Measurements from ENCODE around the gene AIG1.

Gene AIG1

GRCh38 chr6:143169440-143169839 lies 108.8 kb downstream of the AIG1 start:
- TF ChIP-seq CTCF (IDR thresholded peaks at IDR 0.05; ENCODE audit: low read depth, low read length, missing control alignments): no peak
- no peak for DNase-seq (ENCODE audit: extremely low read depth, low read depth)
- no peak overlapping the region for H3K4me3 ChIP-seq (replicated peaks; ENCODE audit: low read depth, low read length)

DNA sequence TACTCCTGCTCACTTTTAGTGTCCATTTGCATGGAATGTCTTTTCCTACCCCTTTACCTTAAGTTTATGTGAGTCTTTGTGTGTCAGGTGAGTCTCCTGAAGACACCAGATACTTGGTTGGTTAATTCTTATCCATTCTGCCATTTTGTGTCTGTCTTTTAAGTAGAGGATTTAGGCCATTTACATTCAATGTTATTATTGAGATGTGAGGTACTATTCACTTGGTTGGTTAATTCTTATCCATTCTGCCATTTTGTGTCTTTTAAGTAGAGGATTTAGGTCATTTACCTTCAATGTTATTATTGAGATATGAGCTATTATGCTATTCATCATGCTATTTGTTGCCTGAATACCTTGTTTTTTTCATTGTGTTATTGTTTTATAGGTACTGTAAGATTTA lies 113.8 kb downstream of the AIG1 start:
- DNase-seq (ENCODE audit: extremely low read depth, low read depth): no peak
- no peak overlapping the region for H3K4me3 ChIP-seq (replicated peaks; ENCODE audit: low read depth, low read length)
- TF ChIP-seq CTCF (IDR thresholded peaks at IDR 0.05; ENCODE audit: low read depth, low read length, missing control alignments): no peak

DNA sequence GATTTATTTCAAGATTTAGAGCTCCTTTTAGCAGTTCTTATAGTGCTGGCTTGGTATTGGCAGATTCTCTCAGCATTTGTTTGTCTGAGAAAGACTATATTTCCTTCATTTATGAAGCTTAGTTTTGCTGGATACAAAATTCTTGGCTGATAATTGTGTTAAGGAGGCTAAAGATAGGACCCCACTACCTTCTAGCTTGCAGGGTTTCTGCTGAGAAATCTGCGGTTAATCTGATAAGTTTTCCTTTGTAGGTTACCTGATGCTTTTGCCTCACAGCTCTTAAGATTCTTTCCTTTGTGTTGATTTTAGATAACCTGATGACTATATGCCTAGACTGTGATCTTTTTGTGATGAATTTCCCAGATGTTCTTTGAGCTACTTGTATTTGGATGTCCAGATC lies 114.3 kb downstream of the AIG1 start:
- no peak for TF ChIP-seq CTCF (IDR thresholded peaks at IDR 0.05; ENCODE audit: low read depth, low read length, missing control alignments)
- no peak for DNase-seq (ENCODE audit: extremely low read depth, low read depth)
- no peak overlapping the region for H3K4me3 ChIP-seq (replicated peaks; ENCODE audit: low read depth, low read length)

DNA sequence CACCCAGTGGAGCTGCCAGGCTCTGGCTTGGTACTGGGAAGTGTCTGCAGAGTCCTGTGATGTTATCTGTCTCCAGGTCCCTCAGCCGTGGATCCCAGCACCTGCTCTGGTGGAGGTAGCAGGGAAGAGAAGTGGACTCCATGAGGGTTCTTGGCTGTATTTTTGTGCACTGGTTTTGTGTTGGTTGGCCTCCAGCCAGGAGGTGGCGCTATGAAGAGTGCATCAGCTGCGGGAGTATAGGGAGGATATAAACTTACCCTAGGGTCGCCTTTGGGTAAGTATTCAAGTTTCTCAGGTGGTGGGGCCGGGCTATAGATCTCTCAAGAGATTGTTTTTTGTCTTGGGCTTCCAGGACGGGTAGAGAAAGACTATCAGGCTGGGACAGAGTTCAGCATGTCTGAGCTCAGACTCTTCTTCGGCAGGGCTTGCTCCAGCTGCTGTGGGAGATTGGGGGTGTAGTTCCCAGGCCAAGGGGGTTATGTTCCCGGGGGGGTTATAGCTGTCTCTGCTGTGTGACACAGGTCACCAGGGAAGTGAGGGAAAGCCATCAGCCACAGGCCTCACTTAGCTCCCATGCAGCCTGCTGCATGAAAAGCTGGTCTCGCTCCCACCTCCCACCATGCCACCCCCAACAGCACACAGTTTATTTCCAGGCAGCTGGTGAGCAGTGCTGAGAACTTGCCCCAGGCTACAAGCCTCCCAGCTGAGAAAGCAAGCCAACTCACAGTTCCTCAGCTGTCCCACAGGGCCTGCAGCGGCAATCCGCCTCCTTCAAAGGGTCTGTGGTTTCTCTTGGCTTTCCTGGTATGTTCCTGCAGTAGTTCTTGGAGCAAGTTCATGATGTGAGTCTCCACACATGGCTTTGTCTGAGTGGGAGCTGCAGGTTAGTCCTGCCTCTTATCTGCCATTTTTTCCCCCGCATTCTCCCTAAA lies 115.7 kb downstream of the AIG1 start:
- H3K4me3 ChIP-seq (replicated peaks; ENCODE audit: low read depth, low read length): no peak overlapping the region
- peak; percentile 29 for TF ChIP-seq CTCF (IDR thresholded peaks at IDR 0.05; ENCODE audit: low read depth, low read length, missing control alignments)
- peak; percentile 68 for DNase-seq (ENCODE audit: extremely low read depth, low read depth)

DNA sequence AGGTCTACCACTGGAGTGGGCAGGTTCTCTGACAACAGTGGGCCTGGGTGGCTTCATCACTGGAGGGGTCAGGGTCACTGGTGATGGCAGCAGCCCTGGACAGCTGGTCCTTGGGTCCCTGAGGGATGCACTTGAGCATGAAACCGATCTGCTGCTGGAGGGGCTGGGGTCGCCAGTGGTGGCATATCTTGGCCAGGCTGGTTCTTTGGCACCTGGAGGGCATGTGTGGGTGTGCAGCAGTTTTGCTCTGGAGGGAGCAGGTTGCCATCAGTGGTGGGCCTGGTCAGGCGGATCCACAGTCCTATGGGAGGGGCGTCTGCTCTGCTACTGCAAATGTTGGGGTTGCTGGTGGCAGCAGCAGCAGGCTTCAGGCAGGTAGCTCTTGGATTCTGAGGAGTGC lies 117.0 kb downstream of the AIG1 start:
- DNase-seq (ENCODE audit: extremely low read depth, low read depth): no peak
- no peak overlapping the region for H3K4me3 ChIP-seq (replicated peaks; ENCODE audit: low read depth, low read length)
- TF ChIP-seq CTCF (IDR thresholded peaks at IDR 0.05; ENCODE audit: low read depth, low read length, missing control alignments): no peak

GRCh38 chr6:143179096-143179495 lies 118.4 kb downstream of the AIG1 start:
- TF ChIP-seq CTCF (IDR thresholded peaks at IDR 0.05; ENCODE audit: low read depth, low read length, missing control alignments): no peak
- no peak for DNase-seq (ENCODE audit: extremely low read depth, low read depth)

More at GRCh38 chr6:143179096-143179495, 118.4 kb downstream of the AIG1 start:
- no peak overlapping the region for H3K4me3 ChIP-seq (replicated peaks; ENCODE audit: low read depth, low read length)

All from HFF-Myc (cell line).